NCI-H524 (cell line): ENCODE data around the gene ABCA2.

Experiments used
- DNase-seq, 2 experiments: peaks; one replicate each; lab custom pipeline; 2025; lab: John Stamatoyannopoulos, UW

The ABCA2 gene

GRCh38 chr9:136980669-136981478, 47.2 kb downstream of the ABCA2 start:
- no peak for DNase-seq

GRCh38 chr9:136979769-136980587, 48.1 kb downstream of the ABCA2 start:
- DNase-seq = no peak

- DNase-seq = no peak
These were observed 49.0 kb downstream of the ABCA2 start for GRCh38 chr9:136978865-136979544.

- peak in 1 of 2 experiments; percentile 35 for DNase-seq
These were observed 49.8 kb downstream of the ABCA2 start for GRCh38 chr9:136978073-136978864.

- no peak for DNase-seq
These were observed 50.4 kb downstream of the ABCA2 start for GRCh38 chr9:136977649-136978072.

GRCh38 chr9:136977223-136977622, 50.8 kb downstream of the ABCA2 start, which contains the start of gene PTGDS:
TSS of gene PTGDS (plus strand) at chr9:136977504. CDS start at chr9:136977579, 75 bp downstream.
- DNase-seq = no peak

GRCh38 chr9:136975644-136976043, 52.4 kb downstream of the ABCA2 start:
- DNase-seq = peak in 1 of 2 experiments; percentile 27

- no peak for DNase-seq
These were observed 53.1 kb downstream of the ABCA2 start for GRCh38 chr9:136974817-136975535.

GRCh38 chr9:136973618-136974617, 54.1 kb downstream of the ABCA2 start:
- no peak for DNase-seq

- no peak for DNase-seq
These were observed 55.3 kb downstream of the ABCA2 start for GRCh38 chr9:136972743-136973142.

- no peak for DNase-seq
These were observed 55.7 kb downstream of the ABCA2 start for GRCh38 chr9:136972335-136972734.

- DNase-seq = no peak
These were observed 56.3 kb downstream of the ABCA2 start for GRCh38 chr9:136971746-136972145.

- DNase-seq = no peak
These were observed 57.7 kb downstream of the ABCA2 start for GRCh38 chr9:136970361-136970760.

- no peak for DNase-seq
These were observed 58.3 kb downstream of the ABCA2 start for GRCh38 chr9:136969774-136970173.

GRCh38 chr9:136969150-136969549, 58.9 kb downstream of the ABCA2 start:
- DNase-seq = no peak

- DNase-seq = peak in 1 of 2 experiments; percentile 19
These were observed 59.5 kb downstream of the ABCA2 start for GRCh38 chr9:136968333-136969127.

- DNase-seq = no peak
These were observed 62.1 kb downstream of the ABCA2 start for GRCh38 chr9:136965771-136966484.

GRCh38 chr9:136964833-136965422, 63.1 kb downstream of the ABCA2 start:
- no peak for DNase-seq
